T1000 (cell line): ENCODE results near the gene IGFBP3.

Experiments
- DNase-seq: peaks from one replicate; lab custom pipeline; 2025; ENCODE audit warnings: mixed read lengths; lab: John Stamatoyannopoulos, UW

Gene IGFBP3

DNA sequence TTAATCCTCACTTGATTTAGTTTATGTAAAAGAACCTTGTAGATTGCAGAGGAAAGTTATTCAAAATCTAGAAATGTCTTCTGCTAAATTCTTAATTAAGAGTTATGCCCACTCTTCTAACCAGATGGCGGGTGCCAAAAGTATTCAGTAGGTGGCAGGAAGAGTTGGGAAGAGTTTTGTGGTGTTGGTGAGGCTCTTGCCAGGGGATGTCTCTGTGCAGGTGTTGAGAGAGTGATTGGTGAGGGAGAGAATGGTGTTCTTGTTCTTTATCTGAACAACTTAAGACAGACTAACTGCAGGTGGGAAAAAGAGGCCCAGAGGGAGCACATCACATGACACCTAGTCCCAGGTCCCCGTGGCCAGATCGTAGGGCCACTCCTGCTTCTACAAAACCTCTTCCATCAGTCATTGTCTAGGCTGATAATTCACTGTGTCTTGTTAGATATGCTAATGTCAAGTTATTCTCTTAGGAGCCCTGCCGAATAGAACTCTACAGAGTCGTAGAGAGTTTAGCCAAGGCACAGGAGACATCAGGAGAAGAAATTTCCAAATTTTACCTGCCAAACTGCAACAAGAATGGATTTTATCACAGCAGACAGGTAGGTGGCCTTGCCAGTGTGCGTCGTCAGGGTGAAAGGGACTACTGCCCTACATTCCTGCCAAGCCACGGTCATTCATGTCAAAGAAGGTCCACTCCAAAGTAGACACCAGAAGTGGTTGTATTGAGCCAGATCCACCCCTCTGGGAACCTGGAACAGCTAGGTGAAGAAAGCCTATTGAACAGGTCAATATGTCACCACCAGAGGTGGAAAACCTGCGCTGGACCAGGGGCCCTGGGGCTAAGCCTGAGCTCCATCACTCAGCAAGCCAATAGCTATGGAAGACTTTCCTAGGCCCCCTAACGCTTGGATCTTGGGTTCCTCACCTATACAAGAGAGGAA lies 29.3 kb downstream of the IGFBP3 start:
- no peak for DNase-seq

DNA sequence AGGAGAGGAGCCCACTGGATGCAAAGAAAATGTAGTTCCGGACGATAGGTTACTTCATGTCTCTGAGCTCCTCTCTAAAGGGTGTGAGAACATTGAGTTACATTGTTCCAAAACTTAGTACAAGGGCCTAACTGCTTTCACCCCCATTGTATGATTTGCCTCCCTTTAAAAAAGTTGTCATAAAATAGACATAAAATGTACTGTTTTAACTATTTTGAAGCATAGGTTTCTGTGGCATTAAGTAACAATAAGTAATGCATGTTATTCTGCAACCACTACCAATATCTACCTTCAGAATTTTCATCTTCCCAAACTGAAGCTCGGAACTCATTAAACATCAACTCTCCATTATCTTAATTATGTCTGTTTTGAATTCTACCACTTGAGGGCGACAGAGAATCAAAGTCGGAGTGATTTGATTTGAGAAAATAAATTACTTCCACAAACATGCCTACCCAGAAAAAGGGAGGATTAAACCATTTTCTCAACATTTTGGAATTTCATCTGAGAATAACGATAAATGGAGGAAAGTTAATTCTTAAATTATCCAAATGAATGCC lies 30.1 kb downstream of the IGFBP3 start:
- DNase-seq = no peak

DNA sequence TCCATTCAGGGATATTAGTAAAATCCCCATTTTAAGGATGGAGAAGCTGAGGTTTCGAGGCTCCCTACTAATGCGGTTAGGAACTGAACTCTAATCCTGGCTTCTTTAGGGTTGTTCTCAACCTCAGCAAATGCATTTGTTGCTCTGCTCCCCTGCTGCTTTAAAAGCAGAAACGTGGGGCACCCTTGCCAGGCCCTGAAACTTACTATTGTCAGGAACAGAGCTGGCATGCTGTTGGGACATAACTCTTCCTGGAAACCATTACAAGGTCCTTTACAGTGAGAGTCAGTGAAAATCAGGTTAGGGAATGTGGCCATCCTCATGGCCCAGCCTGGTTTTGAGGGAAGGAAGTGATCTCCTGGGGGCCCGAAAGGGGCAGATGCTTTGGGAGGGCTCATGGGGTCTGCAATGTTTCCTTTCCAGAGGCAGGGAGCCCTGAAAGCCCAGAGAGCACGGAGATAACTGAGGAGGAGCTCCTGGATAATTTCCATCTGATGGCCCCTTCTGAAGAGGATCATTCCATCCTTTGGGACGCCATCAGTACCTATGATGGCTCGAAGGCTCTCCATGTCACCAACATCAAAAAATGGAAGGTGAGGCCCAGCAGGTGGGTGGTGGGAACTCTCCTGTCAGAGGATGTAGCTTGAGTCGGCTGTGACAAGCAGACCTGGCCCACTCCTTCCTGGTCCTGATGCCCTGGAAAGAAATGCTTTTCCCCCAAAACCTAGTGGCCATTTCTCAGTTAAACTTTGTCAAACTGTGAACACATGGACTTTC lies 30.8 kb downstream of the IGFBP3 start:
- DNase-seq = no peak

DNA sequence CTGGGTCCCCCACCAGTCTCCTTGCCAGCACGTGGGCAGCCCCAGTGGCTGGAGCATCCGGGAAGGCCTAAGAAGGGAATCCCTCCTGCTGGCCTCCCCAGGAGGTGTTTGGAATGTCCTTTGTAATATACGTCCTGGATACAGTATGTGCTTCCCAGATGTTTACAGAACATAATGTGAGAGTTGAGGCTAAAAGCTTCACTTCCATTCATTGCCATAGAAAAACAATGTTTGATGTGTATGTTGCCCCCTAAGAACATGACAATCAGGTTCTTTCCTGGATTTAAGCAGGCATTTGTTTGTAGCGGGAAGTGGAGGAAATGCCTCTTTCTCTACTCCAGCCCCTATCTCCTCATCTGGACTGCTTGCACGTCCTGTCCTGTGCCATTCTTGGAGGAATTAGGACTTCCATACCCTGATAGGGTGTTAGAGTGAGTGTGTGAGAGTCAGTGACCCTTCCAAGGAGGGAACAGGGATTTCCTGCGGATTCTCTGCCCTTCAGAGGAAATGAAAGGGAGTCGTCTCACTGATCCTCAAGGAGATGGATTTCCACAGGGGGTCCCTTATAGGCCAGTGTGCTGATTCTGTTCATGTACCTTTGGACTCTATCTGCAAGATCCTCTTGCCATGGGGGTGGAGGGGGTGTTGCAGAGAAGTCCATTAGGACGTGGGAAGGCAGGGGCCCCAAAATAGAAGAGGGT lies 31.6 kb downstream of the IGFBP3 start:
- no peak for DNase-seq

DNA sequence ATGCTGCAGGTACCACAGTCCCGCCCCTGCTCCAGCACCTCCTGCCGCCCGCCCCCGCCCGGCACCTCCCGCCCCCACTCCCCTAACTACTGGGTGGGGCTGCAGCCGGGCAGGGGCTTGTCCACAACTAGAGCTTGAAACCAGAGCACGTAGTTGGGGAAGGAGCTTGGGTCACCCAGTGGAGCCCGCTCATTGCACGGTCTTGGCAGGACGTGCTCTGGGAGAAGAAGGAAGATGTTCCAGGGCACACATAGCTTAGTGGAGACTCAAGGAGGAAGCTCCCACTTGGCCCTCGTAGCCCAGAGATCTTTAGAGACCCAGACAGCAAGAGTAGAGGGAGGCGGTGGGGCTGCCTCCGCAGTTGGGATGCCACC lies 32.1 kb downstream of the IGFBP3 start:
- DNase-seq = no peak

DNA sequence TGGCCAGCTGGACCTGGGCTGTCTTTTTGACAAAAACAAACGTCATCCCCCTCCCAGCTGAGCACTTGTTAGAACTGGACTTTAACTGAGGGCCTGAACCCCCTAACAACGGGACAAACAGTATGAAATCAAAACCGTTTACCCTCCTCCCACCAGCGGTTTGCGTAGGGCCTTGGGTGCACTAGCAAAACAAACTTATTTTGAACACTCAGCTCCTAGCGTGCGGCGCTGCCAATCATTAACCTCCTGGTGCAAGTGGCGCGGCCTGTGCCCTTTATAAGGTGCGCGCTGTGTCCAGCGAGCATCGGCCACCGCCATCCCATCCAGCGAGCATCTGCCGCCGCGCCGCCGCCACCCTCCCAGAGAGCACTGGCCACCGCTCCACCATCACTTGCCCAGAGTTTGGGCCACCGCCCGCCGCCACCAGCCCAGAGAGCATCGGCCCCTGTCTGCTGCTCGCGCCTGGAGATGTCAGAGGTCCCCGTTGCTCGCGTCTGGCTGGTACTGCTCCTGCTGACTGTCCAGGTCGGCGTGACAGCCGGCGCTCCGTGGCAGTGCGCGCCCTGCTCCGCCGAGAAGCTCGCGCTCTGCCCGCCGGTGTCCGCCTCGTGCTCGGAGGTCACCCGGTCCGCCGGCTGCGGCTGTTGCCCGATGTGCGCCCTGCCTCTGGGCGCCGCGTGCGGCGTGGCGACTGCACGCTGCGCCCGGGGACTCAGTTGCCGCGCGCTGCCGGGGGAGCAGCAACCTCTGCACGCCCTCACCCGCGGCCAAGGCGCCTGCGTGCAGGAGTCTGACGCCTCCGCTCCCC lies 32.7 kb downstream of the IGFBP3 start, which contains the start of gene IGFBP1:
TSS of gene IGFBP1 (plus strand) at position 304 of the 808 bp plus-strand sequence. CDS start at position 469, 165 bp downstream.
- no peak for DNase-seq

DNA sequence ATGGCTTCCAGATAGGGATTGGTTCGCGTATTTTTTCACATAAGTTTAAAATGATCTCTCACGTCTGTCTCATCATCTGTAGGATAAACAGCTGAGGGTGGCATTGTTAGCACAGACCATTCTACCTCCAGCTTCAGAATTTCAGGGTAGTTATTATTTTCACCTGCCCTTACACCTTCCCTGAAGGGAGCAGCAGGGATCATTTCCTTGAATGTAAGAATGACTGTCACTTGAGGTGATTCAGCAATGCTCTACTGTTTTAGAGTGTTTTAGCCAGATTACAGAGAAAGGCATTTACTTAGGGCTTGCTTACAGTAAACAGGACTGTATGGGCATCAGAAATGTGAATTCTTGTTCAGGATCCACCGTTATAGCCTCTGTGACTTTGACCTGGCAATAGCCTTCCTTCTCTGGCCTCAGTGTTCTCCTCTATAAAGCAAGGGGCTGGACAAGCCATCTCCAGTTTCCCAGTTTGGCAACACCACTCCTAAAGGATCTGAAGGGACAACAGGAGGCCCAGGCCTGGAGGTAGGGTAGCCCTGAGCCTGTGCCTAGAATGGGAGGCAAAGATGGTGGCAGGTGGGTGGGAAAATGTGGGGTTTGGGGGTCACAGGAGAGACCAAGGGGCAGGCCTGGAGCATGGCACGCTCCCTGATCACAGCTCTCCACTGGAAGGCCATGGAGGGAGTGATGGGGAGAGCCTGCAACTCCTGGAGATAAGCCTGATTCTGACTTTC lies 34.0 kb downstream of the IGFBP3 start:
- no peak for DNase-seq

DNA sequence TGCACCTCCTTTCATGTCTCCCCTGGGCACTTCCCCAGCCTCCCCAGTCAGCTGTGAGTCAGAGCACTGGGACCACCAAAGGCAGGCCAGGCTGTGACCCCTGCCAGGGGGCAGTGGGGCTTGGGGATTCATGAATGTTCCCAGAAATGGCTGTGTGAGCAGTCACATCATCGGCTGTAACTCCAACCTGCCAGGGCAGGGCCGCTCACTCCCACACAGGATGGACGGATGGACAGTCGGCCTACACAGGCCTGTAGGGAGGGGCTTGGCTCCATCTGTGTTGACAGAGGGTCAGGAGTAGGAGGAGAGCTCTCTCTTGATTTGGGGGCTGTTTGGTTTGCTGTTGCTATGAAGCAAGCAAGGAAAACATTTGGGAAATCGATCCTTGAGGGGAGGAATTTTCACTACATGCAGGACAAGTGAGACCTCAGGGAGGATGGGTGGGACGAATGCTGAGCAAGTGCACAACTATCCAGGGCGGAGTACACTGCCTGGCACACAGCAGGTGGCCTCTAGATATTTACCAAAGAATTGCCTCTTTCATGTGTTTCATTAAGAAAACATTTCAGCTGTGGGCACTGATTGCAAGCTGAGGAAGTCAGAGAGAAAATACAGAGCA lies 35.7 kb downstream of the IGFBP3 start:
- DNase-seq = peak; percentile 77

DNA sequence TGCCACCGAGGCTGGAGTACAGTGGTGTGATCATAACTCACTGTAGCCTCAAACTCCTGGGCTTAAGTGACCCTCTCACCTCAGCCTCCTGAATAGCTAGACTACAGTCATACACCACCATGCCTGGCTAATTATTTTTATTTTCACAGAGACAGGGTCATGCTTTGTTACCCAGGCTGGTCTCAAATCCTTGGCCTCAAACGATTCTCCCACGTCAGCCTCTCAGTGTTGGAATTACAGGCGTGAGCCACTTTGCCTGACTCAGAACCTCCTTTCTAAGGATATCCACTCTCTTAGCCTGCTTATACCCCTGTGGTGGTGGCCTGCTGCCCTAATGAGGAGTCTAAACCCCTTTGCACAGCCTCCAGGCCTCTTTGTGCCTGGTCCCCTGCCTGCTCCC lies 36.9 kb downstream of the IGFBP3 start:
- DNase-seq = no peak

DNA sequence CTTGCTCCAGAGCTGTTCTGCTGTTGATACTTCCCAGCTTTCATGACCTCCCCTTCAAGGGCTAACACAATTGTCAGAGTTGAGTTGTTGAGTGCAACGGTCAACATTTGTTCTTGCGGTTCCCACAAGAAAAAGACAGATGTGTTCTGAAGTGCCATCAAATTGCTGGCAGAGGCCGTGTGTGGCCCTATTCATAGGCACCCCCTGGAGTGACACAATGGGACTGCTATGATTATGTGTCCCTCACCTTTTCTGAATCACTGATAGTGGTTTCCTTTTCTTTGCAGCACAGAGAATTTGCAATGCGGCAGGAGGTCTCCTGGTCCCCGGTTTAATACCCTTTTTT lies 38.6 kb downstream of the IGFBP3 start:
- DNase-seq = no peak

DNA sequence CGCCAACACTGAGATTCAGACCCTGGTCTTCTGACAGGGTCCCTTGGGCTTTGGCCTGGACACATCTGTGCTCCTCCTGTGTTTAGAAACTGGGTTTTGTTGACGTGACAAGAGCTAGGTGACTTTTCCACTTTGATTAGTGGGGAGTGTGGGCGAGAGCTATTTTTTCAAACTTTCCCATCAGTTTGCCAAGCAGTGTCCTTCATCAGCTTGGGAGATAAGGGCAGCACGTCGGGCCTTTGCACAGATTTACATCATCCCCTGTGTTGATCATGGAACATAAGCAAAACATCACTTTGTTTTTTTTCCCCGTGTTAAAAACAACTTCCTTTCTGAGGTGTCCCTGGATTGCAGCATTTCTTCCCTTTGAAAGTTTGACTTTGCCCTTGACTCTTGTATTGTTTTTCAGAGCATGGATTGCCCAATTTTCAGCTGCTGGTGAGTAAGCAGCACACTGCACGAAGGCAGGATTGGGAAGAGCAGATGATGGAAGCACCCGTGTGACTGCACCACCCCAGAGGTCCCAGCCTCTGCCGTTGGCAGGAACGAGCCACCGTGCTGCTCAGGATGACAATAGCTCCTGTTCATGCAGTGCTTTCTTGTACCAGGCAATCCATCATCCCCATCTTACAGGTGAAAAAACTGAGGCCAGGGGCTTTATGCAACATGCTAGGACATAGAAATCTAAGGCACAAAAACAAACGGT lies 39.2 kb downstream of the IGFBP3 start:
- no peak for DNase-seq

DNA sequence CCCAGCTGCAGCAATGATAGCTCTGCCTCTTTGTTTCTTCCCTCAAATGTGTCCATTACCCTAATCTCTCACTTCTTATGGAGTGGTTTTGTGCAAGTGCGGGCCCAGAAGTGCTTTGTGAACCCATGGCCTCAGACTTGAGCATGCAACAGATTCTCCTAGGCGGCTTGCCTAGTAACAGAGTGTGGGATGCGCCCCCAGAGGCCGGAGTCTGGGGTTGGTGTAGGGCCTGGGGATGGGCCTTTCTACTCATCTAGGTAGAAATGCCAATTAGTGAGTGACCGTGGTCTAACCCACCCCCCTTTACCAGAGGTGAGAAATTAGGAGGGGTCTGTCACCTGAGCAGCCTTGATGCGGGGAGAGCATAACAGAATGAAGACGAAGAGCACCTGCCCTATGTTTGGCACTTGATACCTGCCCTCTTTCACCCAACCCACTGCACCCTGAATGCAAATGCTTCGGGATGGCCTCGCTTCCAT lies 39.8 kb downstream of the IGFBP3 start:
- DNase-seq = no peak

DNA sequence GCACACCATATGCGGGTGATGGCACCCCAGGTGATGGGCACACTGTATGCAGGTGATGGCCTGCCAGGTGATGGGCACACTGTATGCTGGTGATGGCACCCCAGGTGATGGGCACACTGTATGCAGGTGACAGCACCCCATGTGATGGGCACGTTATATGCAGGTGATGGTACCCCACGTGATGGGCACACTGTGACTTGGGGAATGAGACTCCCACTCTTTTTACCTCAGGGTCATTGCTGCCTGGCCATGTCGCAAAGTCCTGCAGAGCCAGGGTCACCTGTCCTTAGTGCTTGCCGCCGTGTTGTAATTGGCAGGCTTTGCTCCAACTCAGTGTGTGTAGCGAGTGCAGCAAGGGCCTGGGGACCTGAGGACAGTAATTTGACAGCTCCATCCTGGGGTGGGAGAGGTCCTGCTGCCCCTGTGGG lies 40.6 kb downstream of the IGFBP3 start:
- DNase-seq = no peak

DNA sequence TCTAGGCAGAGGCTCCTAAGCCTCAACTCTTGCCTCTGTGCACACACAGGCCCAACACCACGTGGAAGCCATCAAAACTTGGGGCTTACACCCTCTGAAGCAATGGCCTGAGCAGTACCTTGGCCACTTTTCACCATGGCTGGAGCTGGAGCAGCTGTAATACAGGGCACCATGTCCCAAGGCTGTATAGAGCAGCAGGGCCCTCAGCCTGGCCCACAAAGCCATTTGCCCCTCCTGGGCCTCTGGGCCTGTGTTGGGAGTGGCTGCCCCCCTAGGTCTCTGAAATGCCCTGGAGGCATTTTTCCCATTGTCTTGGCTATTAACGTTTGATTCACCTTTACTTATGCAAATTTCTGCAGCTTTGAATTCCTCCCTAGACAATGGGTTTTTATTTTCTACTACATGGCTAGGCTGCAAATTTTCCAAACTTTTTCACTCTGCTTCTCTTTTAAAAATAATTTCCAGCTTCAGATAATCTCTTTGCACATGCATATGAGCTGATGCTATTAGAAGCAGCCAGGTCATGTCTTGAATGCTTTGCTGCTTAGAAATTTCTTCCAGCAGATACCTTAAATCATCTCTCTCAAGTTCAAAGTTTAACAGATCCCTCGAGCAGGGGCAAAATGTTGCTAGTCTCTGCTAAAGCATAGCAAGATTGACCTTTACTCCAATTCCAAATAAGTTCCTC lies 42.5 kb downstream of the IGFBP3 start:
- DNase-seq = no peak

DNA sequence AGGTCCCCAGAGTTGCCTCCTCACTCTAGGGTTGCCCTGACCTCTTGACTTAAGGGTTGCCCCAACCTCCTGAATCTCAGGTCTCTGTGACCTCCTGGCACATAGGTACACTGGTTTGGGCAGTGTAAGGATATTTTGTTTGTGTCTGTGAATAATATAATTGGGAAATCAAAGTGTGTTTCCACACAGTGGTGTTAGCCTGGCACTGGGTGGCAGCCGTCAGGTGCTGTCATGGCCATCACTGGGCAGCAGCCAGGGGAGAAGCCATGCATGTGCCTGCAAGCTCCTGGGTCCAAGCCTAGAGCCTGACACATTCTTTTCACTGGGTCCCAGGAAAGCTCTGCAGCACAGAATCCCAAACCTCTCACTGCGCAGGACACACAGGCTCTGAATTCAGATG lies 44.6 kb downstream of the IGFBP3 start:
- DNase-seq = no peak

DNA sequence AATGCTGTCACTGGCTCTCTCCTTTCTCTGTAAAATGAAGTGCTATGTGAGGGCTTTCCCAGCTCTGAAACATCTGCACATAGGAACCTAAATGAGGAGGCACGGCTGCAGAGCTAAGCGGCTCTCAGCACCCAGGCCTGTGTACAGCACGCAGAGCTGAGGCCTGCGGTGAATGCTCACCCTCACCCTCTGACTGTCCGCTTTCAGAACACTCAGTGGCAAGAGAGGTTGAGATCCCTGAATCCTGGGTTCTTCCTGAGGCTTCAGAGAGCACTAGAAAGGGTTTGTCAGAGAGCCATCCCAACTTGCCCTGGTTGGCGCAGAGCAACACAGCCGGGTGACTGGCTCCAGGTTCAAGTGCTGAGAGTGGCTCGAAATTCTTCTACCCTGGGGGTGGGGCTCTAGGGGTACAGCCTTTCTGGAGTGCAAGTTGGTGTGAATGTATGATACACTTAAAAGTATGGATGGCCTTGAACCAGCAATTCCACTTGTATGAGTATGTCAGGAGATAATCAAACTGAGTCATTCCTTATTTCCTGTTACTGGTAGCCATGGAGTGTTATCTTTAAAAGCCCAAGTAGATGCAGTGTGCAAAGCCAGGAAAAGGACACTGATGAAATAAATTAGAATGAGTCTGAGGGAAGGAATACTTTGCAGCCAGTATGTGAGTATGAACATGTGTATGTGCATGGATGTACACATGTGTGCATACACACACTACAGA lies 46.5 kb downstream of the IGFBP3 start:
- no peak for DNase-seq

DNA sequence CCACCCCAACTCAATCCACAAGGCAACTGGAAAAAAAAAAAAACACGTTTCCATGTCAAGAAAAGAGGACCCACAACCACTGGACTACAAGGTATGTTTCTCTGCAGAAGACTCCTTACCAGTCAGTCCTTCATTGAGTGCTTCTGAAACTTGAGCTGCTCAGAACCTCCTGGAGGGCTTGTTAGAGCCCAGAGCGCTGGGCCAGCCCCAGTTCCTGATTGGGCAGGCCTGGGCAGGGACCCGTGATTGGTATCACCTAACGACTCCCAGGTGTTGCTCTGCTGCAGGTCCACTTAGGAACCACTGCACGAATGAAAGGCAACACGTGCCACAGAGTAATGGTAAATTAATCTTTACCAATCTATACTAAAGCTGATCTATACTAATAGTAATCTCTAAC lies 47.7 kb downstream of the IGFBP3 start:
- DNase-seq = no peak

DNA sequence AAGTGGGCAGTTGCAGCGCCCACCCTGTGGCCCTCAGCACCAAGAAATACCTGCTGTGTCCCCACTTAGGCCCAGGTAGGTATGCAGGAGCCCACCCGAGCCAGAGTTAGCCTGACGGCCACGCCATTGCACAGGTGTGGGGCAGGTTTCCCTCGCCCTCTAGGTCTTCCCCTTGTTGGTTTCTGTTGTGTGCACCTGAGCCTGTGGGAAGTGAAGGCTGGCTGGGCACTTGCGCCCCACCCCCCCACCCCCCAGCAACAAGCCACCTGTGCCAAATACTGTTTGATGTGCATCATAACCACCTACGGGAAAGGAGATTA lies 48.1 kb downstream of the IGFBP3 start, which contains the start of gene CCDC201:
TSS of gene CCDC201 (minus strand) at position 48 of the 320 bp plus-strand sequence. CDS start 75 bp downstream, outside the sequence.
- no peak for DNase-seq
